UCSD-AML1 (cell line): ENCODE data around the gene CACNA2D3.
"Not testable (repeated sequence)": the region's sequence is repeated elsewhere in the genome, so short reads cannot be mapped to it uniquely, and the experiment has no call there.

Experiments
- DNase-seq: peaks from one replicate; lab custom pipeline; 2025; ENCODE audit not compliant: unreplicated experiment; lab: John Stamatoyannopoulos, UW

The CACNA2D3 gene

GRCh38 chr3:54122324-54123002 lies at the start of gene CACNA2D3:
Gene CACNA2D3 (plus strand): TSS chr3:54122552.
- no peak for DNase-seq

GRCh38 chr3:54073386-54073785 lies 49.0 kb upstream of the CACNA2D3 start:
- no peak for DNase-seq

DNA sequence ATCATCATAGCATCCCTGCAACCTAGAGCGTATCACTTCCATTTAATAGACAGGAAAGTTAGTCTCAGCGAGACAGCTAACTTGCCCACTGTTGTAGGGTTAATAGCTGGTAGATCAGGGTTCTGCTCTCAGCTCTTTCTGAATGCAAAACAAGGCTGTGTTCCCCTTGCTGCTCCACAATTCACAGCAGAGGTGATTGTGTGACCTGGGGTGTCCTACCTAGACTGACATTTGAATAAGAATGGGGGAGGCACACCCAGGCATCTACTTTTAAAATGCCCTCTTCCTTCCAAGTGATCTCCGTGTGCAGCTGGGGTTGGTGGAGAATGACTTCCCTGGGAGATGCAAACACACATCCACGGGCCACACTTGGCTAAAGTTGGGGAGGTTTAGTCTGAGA lies 43.0 kb upstream of the CACNA2D3 start:
- DNase-seq = no peak

- DNase-seq = no peak
These were observed 42.5 kb upstream of the CACNA2D3 start for GRCh38 chr3:54079730-54080325.

DNA sequence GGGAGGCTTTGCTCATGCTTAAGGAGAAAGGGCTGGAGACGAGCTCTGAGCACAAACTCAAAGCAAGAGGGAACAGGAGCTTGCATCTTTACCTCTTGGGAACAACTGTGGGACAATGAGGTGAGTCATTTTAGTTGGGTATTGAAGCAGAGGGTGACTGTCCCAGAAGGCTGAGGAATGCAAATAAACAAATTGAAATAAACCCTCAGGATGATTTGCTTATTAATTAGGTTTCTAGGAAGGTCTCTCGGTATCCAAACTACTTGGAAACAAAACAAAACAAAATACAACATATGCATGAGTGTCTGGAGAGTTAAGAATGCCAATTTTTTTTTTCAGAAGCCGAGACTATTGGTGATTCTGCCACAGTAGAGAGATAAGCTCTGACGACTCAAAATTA lies 38.4 kb upstream of the CACNA2D3 start:
- no peak for DNase-seq

GRCh38 chr3:54085936-54086335 lies 36.4 kb upstream of the CACNA2D3 start:
- DNase-seq = no peak

- no peak for DNase-seq
These were observed 35.5 kb upstream of the CACNA2D3 start for GRCh38 chr3:54086652-54087405.

GRCh38 chr3:54087581-54088410 lies 34.6 kb upstream of the CACNA2D3 start:
- DNase-seq = no peak

DNA sequence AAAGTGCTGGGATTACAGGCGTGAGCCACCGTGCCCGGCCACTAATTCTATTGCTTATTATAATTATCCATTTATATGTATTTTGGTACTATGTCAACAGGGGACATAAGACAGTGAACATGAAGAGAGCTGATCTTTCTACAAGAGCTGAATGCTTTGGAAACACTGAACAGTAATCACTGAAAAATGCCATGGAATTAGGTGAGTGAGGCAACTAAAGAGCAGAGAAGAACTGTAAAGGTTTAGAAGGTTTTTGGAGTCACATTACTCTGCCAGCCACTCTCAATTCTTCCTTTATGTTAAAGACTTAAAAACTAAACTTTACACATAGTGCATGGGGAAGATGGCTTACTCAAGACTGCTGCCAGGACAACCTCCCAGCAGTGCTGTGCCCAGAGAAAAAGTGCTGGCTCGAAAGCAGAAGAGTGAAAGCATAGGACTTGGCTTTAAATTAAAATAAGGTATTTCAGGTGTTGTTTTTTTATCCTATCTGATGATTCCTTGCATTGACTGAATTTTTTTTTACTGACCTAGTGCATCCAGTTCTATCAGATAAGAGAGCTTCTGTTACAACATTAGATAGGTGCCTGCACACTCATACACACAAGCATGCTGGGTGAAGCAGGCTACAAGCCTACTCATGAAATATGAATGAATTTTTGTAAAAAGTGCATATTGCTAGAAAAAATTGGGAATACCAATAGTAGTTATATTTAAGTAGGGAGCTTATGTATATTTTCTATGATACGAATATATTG lies 28.7 kb upstream of the CACNA2D3 start:
- DNase-seq = no peak

DNA sequence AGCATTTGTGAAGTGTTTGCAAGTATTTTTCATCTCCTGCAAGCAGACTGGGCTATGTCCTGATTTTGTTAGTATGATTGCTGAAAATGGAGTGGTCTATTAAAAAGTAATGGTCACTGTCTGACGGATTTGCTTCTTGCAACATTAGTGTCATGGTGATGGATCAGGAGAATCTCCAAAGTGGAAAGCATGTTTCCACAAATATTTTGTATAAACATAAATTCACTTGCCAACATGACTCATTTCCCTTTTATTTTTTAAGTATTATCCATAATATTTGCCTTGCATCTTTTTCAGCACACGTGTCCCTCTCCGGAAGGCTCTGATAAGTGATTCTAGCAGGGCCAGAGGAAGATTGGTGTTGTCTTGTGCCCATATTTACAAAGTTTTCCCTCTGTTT lies 27.4 kb upstream of the CACNA2D3 start:
- no peak for DNase-seq

- no peak for DNase-seq
These were observed 23.0 kb upstream of the CACNA2D3 start for GRCh38 chr3:54099381-54099780.

GRCh38 chr3:54104084-54104483 lies 18.3 kb upstream of the CACNA2D3 start:
- DNase-seq = no peak

DNA sequence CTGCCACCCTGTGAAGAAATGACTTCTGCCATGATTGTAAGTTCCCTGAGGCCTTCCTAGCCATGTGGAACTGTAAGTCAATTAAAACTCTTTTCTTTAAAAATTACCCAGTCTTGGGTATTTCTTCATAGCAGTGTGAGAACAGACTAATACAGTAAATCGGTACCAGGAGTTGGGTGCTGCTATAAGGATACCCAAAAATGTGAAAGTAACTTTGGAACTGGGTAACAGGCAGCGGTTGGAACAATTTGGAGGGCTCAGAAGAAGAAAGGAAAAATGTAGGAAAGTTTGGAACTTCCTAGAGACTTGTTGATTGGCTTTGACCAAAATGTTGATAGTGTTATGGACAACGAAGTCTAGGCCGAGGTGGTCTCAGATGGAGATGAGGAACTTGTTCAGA lies 6.2 kb upstream of the CACNA2D3 start:
- not testable (repeated sequence) for DNase-seq

- no peak for DNase-seq
These were observed 1.5 kb upstream of the CACNA2D3 start for GRCh38 chr3:54120657-54121413.

DNA sequence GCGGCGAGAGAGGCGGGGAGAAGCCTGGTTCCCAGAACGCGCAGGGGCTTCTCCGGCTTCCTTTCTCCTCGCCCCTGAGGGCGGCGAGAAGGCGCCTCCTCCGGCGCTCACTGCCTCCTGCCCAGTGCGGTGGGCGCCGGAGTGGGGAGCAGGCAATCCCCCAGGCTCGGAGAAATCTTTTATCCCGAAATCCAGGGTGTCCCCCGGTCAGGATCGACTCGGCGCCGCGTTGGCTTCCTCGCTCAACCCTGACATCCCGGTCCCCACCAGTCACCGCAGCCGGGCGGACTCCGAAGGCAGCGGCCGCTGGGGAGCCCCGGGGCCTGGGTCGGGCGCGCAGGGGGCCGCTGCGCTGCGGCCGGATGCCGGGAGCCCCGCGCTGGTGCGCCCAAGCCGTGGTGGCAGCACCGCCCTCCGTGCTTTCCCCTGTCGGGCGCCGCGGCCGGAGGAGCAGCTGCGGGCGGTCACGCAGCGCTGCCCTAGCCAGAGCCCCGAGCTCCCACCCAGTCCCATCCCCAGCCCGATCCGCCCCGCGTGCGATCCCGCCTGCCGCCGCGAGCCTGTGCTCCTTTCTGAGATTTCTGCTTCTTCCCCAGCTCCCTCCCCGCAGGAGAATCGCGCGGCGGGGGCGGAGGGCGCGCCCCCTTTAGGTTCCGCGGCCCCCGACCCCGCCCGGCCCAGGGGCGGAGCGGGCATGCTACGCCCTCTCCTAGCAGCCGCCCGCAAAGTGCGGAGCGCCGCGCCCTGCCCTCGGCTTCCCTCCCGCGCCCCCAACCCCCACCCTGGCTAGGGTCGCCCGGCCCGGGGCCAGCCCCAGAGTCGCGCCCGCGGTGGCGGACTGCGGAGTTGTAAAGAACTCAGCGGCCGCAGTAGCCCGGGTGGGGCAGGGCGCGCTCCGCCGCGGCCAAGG lies 683 bp upstream of the CACNA2D3 start:
- no peak for DNase-seq

DNA sequence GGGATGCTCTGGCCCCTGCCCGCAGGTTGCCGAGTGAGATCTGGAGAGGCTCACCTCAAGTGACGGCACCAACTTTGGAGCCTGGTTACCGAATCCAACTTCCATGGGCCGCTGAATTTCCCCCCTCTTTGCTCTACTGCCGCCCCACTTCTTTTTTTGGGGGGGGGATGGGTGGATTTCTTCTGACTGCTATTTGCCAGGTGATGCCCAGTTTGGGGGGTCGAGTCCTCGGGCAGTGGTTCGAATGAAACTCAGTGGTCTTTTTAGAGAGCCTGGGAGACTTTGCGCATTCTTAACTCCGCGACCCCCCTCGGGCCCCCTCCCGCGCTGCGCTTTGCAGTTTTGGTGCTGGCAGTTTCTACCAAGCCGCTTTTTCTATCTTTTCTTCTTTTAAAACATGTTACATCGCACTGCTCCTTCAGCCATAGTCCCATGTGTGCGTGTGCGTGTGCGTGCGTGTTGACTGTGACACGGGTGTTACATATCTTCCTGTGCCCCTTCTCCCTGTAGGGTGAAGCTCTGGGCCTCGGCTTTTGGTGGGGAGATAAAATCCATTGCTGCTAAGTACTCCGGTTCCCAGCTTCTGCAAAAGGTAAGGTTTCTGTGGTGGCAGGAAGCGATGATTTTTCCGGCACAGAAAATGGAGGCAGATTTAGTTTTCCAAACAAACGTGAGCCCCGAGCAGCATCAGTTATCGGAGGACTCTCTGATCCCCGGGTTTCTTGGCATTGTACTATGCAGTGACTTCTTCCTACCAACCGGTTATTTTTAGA lies 837 bp downstream of the CACNA2D3 start:
- DNase-seq = no peak

DNA sequence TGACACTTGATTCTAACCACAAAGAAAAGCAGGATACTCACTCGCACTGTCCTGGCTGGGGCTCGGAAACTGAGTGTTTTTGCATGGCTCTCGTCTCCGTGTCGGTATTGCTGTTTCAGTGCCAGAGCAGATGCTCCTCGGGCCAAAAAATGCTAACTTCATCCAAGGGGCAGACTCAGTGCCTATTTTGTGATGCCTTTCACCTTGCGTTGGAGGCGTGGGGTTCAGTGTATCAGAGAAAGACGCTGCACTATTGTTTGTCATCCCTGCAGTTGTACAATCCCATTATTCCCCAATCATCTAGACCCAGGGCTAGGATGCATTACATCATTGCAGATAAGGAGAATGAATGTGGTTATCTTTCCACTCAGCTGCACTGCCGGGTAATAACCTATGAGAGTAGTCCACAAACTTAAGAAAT lies 1.4 kb downstream of the CACNA2D3 start:
- DNase-seq = no peak

- no peak for DNase-seq
These were observed 2.9 kb downstream of the CACNA2D3 start for GRCh38 chr3:54125300-54125699.
